ENCODE measurements around the gene TIPARP. TPM values are rescaled to one million over a fixed set of nuclear protein-coding genes. Genes with fewer than 3 reads are reported as not detected.

The TIPARP gene
- total and polyA plus RNA-seq, 2 of the 13 experiments (the other 11 are each of a cell fraction or from before 2014, with no cell fraction given): 7.3 to 19.7 TPM

- TF ChIP-seq MEIS1 (CRISPR knock-in tag; IDR thresholded peaks at IDR 0.05; ENCODE audit: borderline replicate concordance): no peak
- TF ChIP-seq RAD51 (IDR thresholded peaks at IDR 0.05; ENCODE audit: borderline replicate concordance): no peak
- TF ChIP-seq SP4 (CRISPR knock-in tag; IDR thresholded peaks at IDR 0.05): 0 out of 2 replicates have a peak, but pooled peaks have one; percentile 23
- TF ChIP-seq ZKSCAN1 (IDR thresholded peaks at IDR 0.05; ENCODE audit: low read length): no peak
- peak; percentile 77; the same call in 1 of the 2 replicates for TF ChIP-seq EHMT2 (IDR thresholded peaks at IDR 0.05; ENCODE audit: borderline replicate concordance, low read depth, low read length)
- no peak for TF ChIP-seq NONO (IDR thresholded peaks at IDR 0.05)
- peak; percentile 88; the same call in 1 of the 2 replicates for TF ChIP-seq NONO (CRISPR knock-in tag; conservative IDR thresholded peaks at IDR 0.05)
- 0 out of 2 replicates have a peak, but pooled peaks have one; percentile 80 for TF ChIP-seq MEF2D (CRISPR knock-in tag; IDR thresholded peaks at IDR 0.05)
- no peak for TF ChIP-seq ZSCAN21 (CRISPR knock-in tag; IDR thresholded peaks at IDR 0.05; ENCODE audit: borderline replicate concordance)
- TF ChIP-seq ZNF335 (CRISPR knock-in tag; IDR thresholded peaks at IDR 0.05): no peak
- TF ChIP-seq ERF (CRISPR knock-in tag; IDR thresholded peaks at IDR 0.05): 0 out of 2 replicates have a peak, but pooled peaks have one; percentile 45
- no peak for TF ChIP-seq PAF1 (CRISPR knock-in tag; IDR thresholded peaks at IDR 0.05)
- 0 out of 2 replicates have a peak, but pooled peaks have one; percentile 45 for TF ChIP-seq KDM4B (CRISPR knock-in tag; IDR thresholded peaks at IDR 0.05)
- no peak for TF ChIP-seq ZXDC (CRISPR knock-in tag; IDR thresholded peaks at IDR 0.05)
- peak; percentile 40; the same call in 1 of the 2 replicates for TF ChIP-seq RXRA (CRISPR knock-in tag; IDR thresholded peaks at IDR 0.05)
- TF ChIP-seq ZNF34 (CRISPR knock-in tag; IDR thresholded peaks at IDR 0.05; ENCODE audit: borderline replicate concordance): no peak
- no peak for TF ChIP-seq SIX1 (CRISPR knock-in tag; IDR thresholded peaks at IDR 0.05; ENCODE audit: borderline replicate concordance)
- TF ChIP-seq CTCF (CRISPR knock-in tag; IDR thresholded peaks at IDR 0.05): no peak
- no peak for TF ChIP-seq ZNF775 (CRISPR knock-in tag; IDR thresholded peaks at IDR 0.05; ENCODE audit: borderline replicate concordance)
- TF ChIP-seq ZNF572 (CRISPR knock-in tag; IDR thresholded peaks at IDR 0.05): no peak
- TF ChIP-seq KLF16 (CRISPR knock-in tag; IDR thresholded peaks at IDR 0.05): no peak
- 0 out of 2 replicates have a peak, but pooled peaks have one; percentile 40 for TF ChIP-seq ZSCAN25 (CRISPR knock-in tag; IDR thresholded peaks at IDR 0.05)
- 0 out of 2 replicates have a peak, but pooled peaks have one; percentile 66 for TF ChIP-seq IRF2 (CRISPR knock-in tag; IDR thresholded peaks at IDR 0.05)
- TF ChIP-seq HINFP (CRISPR knock-in tag; IDR thresholded peaks at IDR 0.05; ENCODE audit: low read depth): 0 out of 2 replicates have a peak, but pooled peaks have one; percentile 53
- TF ChIP-seq ZNF761 (CRISPR knock-in tag; conservative IDR thresholded peaks at IDR 0.05): no peak
- no peak for TF ChIP-seq HHEX (CRISPR knock-in tag; IDR thresholded peaks at IDR 0.05)
Observed at GRCh38 chr3:156728267-156728985, 54.0 kb downstream of the TIPARP start (continued).
